Esophagus muscularis mucosa (tissue), 3 donors: Measurements from ENCODE around the gene SYT6.

Experiments
- CTCF ChIP-seq, 3 experiments: fragments of 200-600 bp in 2 of 3; fragments of 450-650 bp in 1 of 3; sonication (generic) in 2 of 3; IDR thresholded peaks; one replicate each; pipeline ENCODE4 v1.5.1; 2017 to 2019; ENCODE audit warnings: antibody characterized with exemption in 3 of 3, mild to moderate bottlenecking in 2 of 3, moderate library complexity in 1 of 3
- EP300 ChIP-seq: sonication (generic); formaldehyde crosslinking; IDR thresholded peaks from one replicate; pipeline ENCODE4 v1.6.1; 2017; ENCODE audit warnings: antibody characterized with exemption

DNA sequence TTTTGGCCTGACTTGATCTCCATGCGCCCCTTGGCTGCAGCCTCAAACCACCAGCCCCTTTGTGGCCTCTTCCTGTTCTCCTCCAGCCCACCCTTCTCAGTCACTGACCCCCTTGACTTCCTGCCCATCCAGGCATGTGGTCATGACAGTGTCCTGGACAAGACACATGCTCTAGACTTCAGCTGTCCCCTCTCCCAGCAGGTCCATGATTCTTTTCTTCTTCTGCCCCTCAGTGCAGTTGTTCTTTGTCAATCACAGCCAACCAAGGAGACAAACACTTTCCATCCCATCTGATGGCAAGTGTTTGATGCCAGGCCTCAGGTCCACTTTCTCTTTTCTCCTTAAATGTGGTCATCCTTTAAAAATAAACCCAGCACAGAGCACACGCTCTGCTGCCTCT, 49.7 kb downstream of the SYT6 start:
- TF ChIP-seq CTCF (IDR thresholded peaks at IDR 0.05) (no peak), EP300 (no peak)
